Measurements from ENCODE around the gene ANKRD22. TPM values are rescaled to one million over a fixed set of nuclear protein-coding genes. Genes with fewer than 3 reads are reported as not detected.
A peak's percentile ranks its signal among the peaks of the same experiment; 100 is the strongest.
"Not testable (repeated sequence)": the region's sequence is repeated elsewhere in the genome, so short reads cannot be mapped to it uniquely, and the experiment has no call there.

The ANKRD22 gene
- polyA plus RNA-seq (ENCODE audit: insufficient read length in 3 of 3), result under 1 TPM in 2 of 3 donors, not detected in 1; 0.17 to 0.36 TPM
- long read RNA-seq, donor 1, result 0 reads
- long read RNA-seq, donor 2, partial matches to known transcripts, result 0 of 1 reads
- long read RNA-seq, donor 2, other reads (novel, unspliced or antisense), result 0 of 1 reads
- long read RNA-seq, donor 3, result 0 reads
- long read RNA-seq, donor 4, result 0 reads
- long read RNA-seq, donor 5, result 0 reads
- long read RNA-seq, donor 6, result 0 reads
- long read RNA-seq, donor 7, result 0 reads
- long read RNA-seq, donor 8, result 0 reads
- long read RNA-seq, donor 9, result 0 reads
- long read RNA-seq, donor 10, result 0 reads
- long read RNA-seq, donor 11, result 0 reads
- long read RNA-seq, donor 12, result 0 reads
- long read RNA-seq, donor 13, result 0 reads
- long read RNA-seq, donor 14, result 0 reads
- long read RNA-seq, donor 15, result 0 reads
- long read RNA-seq, donor 16, result 0 reads

- peak in 4 of 11 donors; percentile 8 to 22 (median 12) for DNase-seq (ENCODE audit: extremely low read depth in 1 of 11, low read depth in 9 of 11, low spot score in 4 of 11)
Measured at GRCh38 chr10:88851706-88852105, at the start of gene ANKRD22. Gene ANKRD22 (minus strand): TSS chr10:88851844. CDS start chr10:88851607, 237 bp downstream.

DNA sequence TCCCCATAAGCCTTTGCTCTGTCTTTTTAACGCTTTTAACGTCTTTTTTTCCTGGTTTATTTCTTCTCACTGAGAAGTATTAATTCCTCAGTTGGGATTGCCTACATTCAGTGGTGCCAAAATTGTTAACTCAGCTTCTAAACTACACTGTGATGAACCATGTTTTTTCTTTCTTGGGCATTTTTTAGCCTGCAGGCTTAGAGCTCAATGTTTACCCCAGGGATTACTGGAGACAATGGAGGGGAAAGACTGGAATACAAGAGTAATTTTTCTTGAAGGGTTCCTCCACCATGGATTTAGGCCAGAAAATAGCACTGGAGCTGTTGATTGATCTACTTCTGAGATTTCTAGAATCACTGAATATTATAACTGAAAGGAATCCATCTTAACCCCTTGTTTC, 48.2 kb upstream of the ANKRD22 start:
- no peak for DNase-seq (ENCODE audit: extremely low read depth in 1 of 11, low read depth in 9 of 11, low spot score in 4 of 11)

GRCh38 chr10:88898727-88899126, 47.1 kb upstream of the ANKRD22 start:
- DNase-seq (ENCODE audit: extremely low read depth in 1 of 11, low read depth in 9 of 11, low spot score in 4 of 11), result no peak

GRCh38 chr10:88896994-88897853, 45.6 kb upstream of the ANKRD22 start:
- no peak for DNase-seq (ENCODE audit: extremely low read depth in 1 of 11, low read depth in 9 of 11, low spot score in 4 of 11)

DNA sequence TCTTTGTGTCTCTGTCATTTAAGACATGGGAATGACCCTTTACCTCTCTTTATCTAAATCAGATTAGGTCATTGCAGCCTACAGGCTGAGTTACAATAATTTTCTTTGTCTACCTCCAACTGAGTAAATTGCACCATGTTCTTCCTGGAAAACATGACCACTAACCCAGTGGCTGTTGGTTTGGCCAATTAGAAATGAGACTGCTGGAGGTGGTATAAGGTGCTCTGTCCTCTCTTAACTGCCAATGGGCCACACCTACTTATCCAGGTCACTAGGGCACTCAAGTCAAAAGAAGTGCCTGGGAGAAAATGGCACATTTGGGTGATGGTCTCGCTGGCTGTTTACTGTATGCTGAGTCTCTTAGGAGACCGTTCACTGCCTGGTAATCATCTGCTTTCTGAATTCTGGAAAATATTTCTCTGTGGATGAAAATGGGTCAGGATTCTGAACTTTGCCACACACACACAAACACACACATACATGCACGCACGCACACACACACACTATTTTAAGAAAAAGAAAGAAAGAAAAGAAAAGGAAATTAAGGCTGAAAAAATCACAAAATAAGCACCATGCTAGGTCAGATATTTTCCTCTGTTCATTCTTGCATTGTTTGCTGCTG, 44.8 kb upstream of the ANKRD22 start:
- no peak for DNase-seq (ENCODE audit: extremely low read depth in 1 of 11, low read depth in 9 of 11, low spot score in 4 of 11)

DNA sequence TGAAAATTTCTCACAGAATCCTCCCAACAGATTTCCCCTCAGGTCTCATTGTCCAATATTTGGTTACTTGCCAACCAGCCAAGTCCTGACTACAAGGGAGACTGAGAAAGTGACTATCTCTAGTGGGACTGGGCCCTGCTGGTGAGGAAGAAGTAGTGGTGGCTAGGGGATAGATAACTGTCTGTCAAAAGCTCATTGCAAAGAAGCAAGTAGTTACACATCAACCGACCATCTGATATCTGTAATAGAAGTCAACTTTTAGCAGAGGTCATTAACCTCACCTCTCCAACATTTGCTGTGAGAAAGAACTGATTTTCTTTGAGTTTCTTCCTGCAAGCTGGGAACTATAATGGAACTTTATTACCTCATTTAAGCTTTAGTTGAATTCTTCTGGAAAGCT, 43.6 kb upstream of the ANKRD22 start:
- no peak for DNase-seq (ENCODE audit: extremely low read depth in 1 of 11, low read depth in 9 of 11, low spot score in 4 of 11)

DNA sequence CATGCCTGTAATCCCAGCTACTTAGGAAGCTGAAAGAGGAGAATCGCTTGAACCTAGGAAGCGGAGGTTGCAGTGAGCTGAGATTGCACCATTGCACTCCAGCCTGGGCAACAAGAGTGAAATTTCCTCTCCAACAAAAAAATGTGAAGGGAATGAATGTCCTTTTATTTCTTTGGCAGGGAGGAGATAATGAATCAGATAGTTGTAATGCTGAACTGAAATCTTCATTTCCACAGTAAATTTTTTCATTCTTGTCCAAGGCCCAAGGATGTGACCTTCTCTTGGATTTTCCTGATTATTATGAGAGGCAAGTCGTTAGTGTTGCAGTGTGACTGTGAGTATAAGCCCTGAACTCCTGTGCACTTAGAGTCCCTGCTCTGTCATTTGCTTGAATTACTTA, 42.0 kb upstream of the ANKRD22 start:
- DNase-seq (ENCODE audit: extremely low read depth in 1 of 11, low read depth in 9 of 11, low spot score in 4 of 11), result no peak

DNA sequence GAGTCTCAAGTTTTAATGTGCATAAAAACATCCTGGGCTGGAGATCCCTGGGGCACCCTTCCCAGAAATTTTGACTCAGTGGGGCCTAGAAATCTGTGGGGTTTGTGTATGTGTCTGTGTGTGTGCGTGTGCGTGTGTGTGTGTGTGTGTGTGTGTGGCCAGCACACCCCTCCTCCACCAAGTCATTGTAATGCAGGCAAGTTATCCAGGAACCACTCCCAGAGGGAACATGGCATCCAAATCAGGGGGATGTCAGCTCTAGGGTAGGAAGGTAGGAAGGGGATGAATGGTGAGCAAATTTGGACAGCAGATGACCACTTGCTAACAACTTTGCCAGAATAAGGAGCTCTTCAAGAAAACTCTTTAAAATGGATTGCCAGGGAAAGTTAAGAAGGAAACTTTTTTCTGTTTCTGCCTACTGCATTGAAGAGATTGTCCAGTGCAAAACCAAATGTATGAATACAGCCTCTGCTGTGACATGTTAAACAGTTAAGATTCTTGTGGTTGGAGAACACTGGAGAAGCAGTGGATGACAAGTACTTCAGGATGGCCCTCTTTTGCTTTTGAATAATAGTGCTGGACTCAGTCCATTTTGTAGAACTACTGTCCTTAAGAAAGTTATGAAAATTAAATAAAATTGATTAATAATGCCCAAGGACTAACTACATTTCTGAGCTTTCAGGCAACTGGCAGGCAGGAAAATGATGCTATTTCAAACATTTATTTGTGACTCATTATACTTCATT, 40.8 kb upstream of the ANKRD22 start:
- DNase-seq (ENCODE audit: extremely low read depth in 1 of 11, low read depth in 9 of 11, low spot score in 4 of 11), result no peak

- no peak for DNase-seq (ENCODE audit: extremely low read depth in 1 of 11, low read depth in 9 of 11, low spot score in 4 of 11)
Measured at GRCh38 chr10:88890681-88891381, 39.2 kb upstream of the ANKRD22 start.

DNA sequence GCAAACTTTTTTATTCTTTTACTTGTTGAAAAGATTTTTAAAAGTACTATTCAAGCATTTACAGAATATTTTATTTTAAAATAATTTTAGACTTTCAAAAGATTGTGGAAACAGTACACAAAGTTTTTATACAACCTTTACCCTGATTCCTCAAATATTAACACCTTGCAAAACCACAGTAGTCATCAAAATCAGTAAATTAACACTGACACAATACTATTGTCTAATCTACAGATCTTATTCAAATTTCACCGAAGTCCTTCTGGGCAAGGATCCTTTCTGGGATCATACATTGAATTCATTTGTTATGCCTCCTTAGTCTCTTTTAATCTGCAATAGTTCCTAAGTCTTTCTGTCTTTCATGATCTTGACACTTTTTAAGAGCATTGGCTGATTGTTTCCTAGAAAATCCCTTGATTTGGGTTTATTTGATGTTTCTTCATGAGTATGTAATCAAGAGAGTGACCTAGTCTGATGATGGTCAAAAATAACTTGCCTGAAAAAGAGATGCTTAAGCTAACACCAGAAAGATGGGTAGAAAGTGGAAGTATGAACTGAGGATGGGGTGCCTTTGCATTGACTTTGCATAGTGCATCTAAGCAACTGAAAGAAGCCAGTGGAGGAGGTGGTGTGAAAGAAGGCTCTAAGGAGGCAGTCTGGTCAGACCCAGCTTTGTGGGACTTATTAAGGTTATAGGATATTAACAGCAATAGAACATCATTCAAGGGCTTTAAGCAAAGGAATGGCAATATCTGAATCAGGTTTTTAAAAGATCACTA, 38.1 kb upstream of the ANKRD22 start:
- DNase-seq (ENCODE audit: extremely low read depth in 1 of 11, low read depth in 9 of 11, low spot score in 4 of 11), result no peak

DNA sequence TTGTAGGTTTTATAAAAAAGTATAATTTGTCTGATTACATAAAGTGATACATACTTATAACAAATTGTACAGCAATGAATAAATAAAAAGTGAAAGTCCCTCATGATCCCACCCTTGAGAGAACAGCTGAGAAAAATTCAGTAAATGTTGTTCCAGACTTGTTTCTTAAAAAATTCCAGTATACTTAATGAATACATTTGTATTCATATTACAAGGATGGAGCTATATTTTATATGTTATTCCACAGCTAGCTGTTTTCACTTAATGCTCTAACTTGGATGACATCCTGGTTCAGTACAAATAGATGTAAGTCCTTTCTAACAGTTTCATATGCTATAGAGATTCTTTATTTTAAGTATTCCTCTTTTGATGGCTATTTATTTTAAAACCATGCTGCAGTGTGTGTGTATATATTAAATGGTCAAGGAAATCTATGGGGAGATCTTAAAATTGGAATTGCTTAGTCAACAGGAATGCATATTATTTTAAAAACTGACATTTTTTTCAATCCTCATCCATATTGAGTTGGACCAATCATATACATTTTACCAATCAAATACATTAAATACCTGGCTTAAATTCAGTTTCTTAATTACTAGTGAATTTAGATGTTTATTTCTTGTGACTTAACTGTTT, 37.3 kb upstream of the ANKRD22 start:
- DNase-seq (ENCODE audit: extremely low read depth in 1 of 11, low read depth in 9 of 11, low spot score in 4 of 11), result no peak

- DNase-seq (ENCODE audit: extremely low read depth in 1 of 11, low read depth in 9 of 11, low spot score in 4 of 11), result no peak
Measured at GRCh38 chr10:88886557-88886956, 34.9 kb upstream of the ANKRD22 start.

- DNase-seq (ENCODE audit: extremely low read depth in 1 of 11, low read depth in 9 of 11, low spot score in 4 of 11), result no peak
Measured at GRCh38 chr10:88883448-88883809, 31.8 kb upstream of the ANKRD22 start.

- DNase-seq (ENCODE audit: extremely low read depth in 1 of 11, low read depth in 9 of 11, low spot score in 4 of 11), result not testable (repeated sequence)
Measured at GRCh38 chr10:88882646-88883447, 31.2 kb upstream of the ANKRD22 start.

DNA sequence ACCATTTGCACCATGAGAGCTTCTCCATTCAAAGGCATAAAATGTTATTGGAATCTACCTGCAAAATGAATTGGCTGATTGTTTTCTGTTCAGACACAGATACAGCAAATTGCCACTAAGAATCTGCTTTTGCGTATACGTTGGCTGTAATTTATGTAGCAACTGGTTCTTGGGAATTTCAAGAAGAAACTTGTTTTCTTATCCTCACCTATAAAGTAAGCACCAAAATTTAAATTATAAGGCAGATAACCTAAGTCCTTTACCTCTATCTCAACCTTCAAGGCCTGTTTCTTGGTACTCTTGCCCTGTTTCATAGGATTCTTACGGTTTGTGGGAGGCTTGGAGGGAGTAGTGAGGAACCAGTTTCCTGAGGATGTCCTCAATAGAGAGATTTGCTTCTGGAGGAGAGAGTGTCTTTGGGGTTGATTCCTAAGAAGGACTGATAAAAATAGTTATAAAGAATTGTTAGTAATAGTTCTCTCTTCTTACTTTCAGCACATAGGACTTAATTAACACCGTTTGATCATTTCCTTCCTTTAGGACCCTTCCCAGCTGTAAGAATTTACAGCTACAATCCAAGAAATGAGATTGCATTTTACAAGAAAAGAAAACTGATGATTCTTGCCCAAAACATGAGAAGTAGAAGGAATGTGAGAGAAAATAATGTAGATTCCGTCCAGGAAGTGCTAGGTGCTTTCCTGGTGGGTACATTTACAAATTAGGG, 30.4 kb upstream of the ANKRD22 start:
- no peak for DNase-seq (ENCODE audit: extremely low read depth in 1 of 11, low read depth in 9 of 11, low spot score in 4 of 11)

- DNase-seq (ENCODE audit: extremely low read depth in 1 of 11, low read depth in 9 of 11, low spot score in 4 of 11), result no peak
Measured at GRCh38 chr10:88881320-88881719, 29.7 kb upstream of the ANKRD22 start.
